ENCODE data around the gene PMFBP1. TPM values are rescaled to one million over a fixed set of nuclear protein-coding genes. Genes with fewer than 3 reads are reported as not detected.

The PMFBP1 gene
- polyA plus RNA-seq, 6 donors from 2014 or later, result 0.23 to 1.3 TPM; not detected in 4

- no peak for DNase-seq
- no peak overlapping the region for H3K4me3 Mint-ChIP-seq
- peaks cover 1 to 8% (median 5%) of the 10 kb centered on the region in 7 donors for H3K9me3 Mint-ChIP-seq
- H3K27ac Mint-ChIP-seq, result peak overlapping the region in 5 of 6 donors; percentile 34 to 96 (median 87)
- H3K4me1 Mint-ChIP-seq, result peaks cover 10 to 12% (median 10%) of the 10 kb centered on the region in 3 donors
- no peaks in the 10 kb centered on the region for H3K27me3 Mint-ChIP-seq
- peaks cover under 1 to 9% of the 10 kb centered on the region in 2 donors for H3K36me3 Mint-ChIP-seq
- no peak for ATAC-seq (ENCODE audit: low read depth in 2 of 2)
Observed at GRCh38 chr16:72171236-72171635, 719 bp downstream of the PMFBP1 start.

GRCh38 chr16:72169708-72170107 is 2.2 kb downstream of the PMFBP1 start:
- no peak for DNase-seq
- Mint-ChIP-seq H3K27ac (peak overlapping the region in 2 of 6 donors; percentile 69 to 87), H3K36me3 (peaks cover 4 to 9% of the 10 kb centered on the region in 2 donors), H3K4me1 (peaks cover 10 to 12% (median 10%) of the 10 kb centered on the region in 3 donors), H3K27me3 (no peaks in the 10 kb centered on the region), H3K4me3 (no peak overlapping the region), H3K9me3 (peaks cover 0 to 8% (median 2%) of the 10 kb centered on the region in 7 donors)
- ATAC-seq (ENCODE audit: low read depth in 2 of 2), result no peak

DNA sequence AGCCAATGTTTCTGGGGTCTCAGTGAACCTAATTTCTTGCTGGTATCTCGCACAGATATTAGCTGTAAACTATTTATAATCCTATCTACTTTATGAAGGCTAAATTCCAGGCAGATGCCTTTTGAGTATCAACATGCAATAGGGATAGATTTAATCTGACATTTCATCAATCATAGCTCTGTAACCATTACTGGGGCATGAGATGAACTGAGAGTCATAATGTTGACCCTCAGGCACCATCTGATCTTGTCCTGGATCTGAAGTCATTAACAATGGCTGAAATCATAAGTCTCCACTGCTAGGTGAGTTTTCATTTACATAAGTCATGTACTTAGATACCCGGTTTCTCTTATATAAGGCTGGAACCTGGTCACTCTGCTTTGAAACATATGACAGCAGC is 3.6 kb downstream of the PMFBP1 start:
- ATAC-seq (ENCODE audit: low read depth in 2 of 2), result no peak
- peaks cover 0 to 8% (median 0%) of the 10 kb centered on the region in 7 donors for H3K9me3 Mint-ChIP-seq
- H3K36me3 Mint-ChIP-seq, result peaks cover 4 to 8% of the 10 kb centered on the region in 2 donors
- H3K27ac Mint-ChIP-seq, result no peak overlapping the region
- H3K27me3 Mint-ChIP-seq, result no peaks in the 10 kb centered on the region
- peaks cover 10 to 12% (median 10%) of the 10 kb centered on the region in 3 donors for H3K4me1 Mint-ChIP-seq
- no peak overlapping the region for H3K4me3 Mint-ChIP-seq
- no peak for DNase-seq

GRCh38 chr16:72166954-72167561 is 4.9 kb downstream of the PMFBP1 start:
- peak overlapping the region in 1 of 6 donors; percentile 5 for H3K27ac Mint-ChIP-seq
- peaks cover 4 to 8% of the 10 kb centered on the region in 2 donors for H3K36me3 Mint-ChIP-seq
- H3K4me3 Mint-ChIP-seq, result no peak overlapping the region
- H3K27me3 Mint-ChIP-seq, result no peaks in the 10 kb centered on the region
- H3K4me1 Mint-ChIP-seq, result peaks cover 3 to 5% (median 4%) of the 10 kb centered on the region in 3 donors
- DNase-seq (no peak), ATAC-seq (ENCODE audit: low read depth in 2 of 2) (no peak)
- peaks cover 0 to 5% (median 0%) of the 10 kb centered on the region in 7 donors for H3K9me3 Mint-ChIP-seq

DNA sequence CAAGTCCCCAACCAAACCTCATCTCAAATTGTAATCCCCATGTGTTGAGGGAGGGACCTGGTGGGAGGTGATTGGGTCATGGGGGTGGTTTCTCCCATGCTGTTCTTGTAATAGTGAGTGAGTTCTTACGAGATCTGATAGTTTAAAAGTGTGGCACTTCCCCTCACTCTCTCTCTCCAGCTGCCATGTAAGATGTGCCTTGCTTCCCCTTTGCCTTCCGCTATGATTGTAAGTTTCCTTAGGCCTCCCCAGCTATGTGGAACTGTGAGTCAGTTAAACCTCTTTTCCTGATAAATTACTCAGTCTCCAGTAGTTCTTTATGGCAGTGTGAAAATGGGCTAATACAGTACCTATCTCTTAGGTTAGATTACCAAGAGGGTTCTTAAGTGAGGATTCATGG is 5.8 kb downstream of the PMFBP1 start:
- no peak for ATAC-seq (ENCODE audit: low read depth in 2 of 2)
- peaks cover 4 to 8% of the 10 kb centered on the region in 2 donors for H3K36me3 Mint-ChIP-seq
- no peak overlapping the region for H3K27ac Mint-ChIP-seq

GRCh38 chr16:72164691-72165090 is 7.3 kb downstream of the PMFBP1 start:
- no peak for DNase-seq
- Mint-ChIP-seq H3K4me1 (no peaks in the 10 kb centered on the region), H3K9me3 (peaks cover 0 to 5% (median 0%) of the 10 kb centered on the region in 7 donors), H3K27ac (no peak overlapping the region), H3K4me3 (no peak overlapping the region), H3K27me3 (no peaks in the 10 kb centered on the region), H3K36me3 (peaks cover 4 to 8% of the 10 kb centered on the region in 2 donors)
- ATAC-seq (ENCODE audit: low read depth in 2 of 2), result no peak

More for the DNA sequence above, 5.8 kb downstream of the PMFBP1 start:
- no peak overlapping the region for H3K4me3 Mint-ChIP-seq
- no peaks in the 10 kb centered on the region for H3K27me3 Mint-ChIP-seq
- peaks cover 0 to 5% (median 0%) of the 10 kb centered on the region in 7 donors for H3K9me3 Mint-ChIP-seq
- DNase-seq, result no peak
- no peaks in the 10 kb centered on the region for H3K4me1 Mint-ChIP-seq

- Mint-ChIP-seq H3K36me3 (peaks cover 4 to 11% of the 10 kb centered on the region in 2 donors), H3K4me3 (no peak overlapping the region), H3K27me3 (no peaks in the 10 kb centered on the region), H3K27ac (no peak overlapping the region), H3K9me3 (peaks cover 0 to 5% (median 0%) of the 10 kb centered on the region in 7 donors), H3K4me1 (no peaks in the 10 kb centered on the region)
- ATAC-seq (ENCODE audit: low read depth in 2 of 2) (no peak), DNase-seq (no peak)
Observed at GRCh38 chr16:72162105-72162692, 9.8 kb downstream of the PMFBP1 start.

DNA sequence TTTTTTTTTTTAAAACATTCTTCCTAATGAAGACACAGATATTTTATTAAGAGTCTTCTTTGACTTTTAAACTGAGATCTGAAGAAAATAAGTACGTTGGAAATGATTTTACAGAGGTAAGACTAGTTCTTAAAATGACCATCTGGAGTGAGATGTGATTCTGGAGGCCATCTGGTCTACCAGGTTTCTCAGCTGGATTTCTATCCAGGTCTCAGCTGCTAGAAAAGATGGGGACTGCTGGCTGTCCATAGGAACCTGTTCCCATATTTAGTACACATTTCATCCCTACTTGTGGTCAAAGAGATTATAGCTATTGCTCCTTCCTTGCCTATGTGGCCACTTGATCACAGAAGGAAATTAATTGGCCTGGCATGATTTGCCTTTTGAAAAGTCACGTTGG is 12.2 kb downstream of the PMFBP1 start:
- no peak overlapping the region for H3K4me3 Mint-ChIP-seq
- no peak overlapping the region for H3K27ac Mint-ChIP-seq
- ATAC-seq (ENCODE audit: low read depth in 2 of 2), result no peak

DNA sequence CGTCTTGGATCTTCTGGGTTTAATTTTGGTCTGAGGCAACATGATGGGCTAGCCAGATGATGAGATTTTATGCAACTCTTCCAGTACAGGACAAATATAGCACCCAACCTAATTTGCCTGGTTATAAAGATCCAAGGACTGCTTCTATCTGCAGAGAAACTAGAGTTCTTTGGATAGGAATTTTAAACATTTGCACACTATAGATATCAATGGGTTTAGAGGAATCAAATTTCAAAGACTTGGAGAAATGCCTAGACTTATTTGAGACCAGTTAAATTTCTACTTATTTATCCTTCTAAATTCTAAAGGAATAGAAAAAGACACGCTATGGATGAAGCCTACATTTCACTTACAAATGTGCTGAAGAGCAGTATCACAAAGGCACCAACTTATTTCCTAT is 12.6 kb downstream of the PMFBP1 start:
- Mint-ChIP-seq H3K4me3 (no peak overlapping the region), H3K4me1 (no peaks in the 10 kb centered on the region), H3K27me3 (no peaks in the 10 kb centered on the region), H3K36me3 (peaks cover 0 to 16% of the 10 kb centered on the region in 2 donors), H3K9me3 (peaks cover 0 to 4% (median 0%) of the 10 kb centered on the region in 7 donors), H3K27ac (no peak overlapping the region)
- no peak for ATAC-seq (ENCODE audit: low read depth in 2 of 2)
- no peak for DNase-seq

More for the DNA sequence above, 12.2 kb downstream of the PMFBP1 start:
- no peaks in the 10 kb centered on the region for H3K4me1 Mint-ChIP-seq
- H3K36me3 Mint-ChIP-seq, result peaks cover 0 to 16% of the 10 kb centered on the region in 2 donors
- no peaks in the 10 kb centered on the region for H3K27me3 Mint-ChIP-seq
- peaks cover 0 to 4% (median 0%) of the 10 kb centered on the region in 7 donors for H3K9me3 Mint-ChIP-seq
- no peak for DNase-seq

DNA sequence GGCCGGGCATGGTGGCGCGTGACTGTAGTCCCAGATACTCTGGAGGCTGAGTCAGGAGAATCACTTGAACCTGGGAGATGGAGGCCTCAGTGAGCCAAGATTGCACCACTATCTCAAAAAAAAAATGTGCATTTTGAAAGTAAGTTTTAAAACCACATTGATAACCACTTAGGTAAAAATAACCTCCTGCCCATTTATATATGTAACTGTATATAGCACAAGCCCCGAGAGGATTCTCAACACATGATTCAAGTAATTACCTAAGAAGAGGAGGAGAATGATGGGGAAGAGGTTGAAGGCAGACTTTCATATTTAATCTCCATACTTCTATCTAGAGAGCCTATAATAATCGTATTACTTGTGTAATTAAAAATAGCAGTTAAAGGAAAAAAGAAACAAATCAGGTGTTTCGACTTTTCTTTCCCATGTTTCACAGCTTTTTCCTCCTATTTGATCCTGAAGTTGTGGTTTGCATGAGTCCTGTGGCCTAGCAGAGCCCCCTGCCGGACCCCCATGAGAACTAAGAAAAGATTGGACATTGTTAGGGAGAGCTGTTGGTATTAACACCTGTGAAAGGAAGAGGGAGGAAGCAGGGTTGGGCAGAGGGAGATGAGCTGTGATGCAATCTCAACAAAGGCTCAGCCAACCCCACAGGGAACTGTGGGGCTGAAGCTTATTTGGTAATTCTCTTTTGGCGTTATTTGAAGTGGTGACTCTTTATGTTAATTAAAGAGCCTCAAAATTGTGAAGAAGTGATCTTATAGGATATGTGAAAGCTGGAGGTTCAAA is 22.1 kb downstream of the PMFBP1 start:
- no peaks in the 10 kb centered on the region for H3K36me3 Mint-ChIP-seq

DNA sequence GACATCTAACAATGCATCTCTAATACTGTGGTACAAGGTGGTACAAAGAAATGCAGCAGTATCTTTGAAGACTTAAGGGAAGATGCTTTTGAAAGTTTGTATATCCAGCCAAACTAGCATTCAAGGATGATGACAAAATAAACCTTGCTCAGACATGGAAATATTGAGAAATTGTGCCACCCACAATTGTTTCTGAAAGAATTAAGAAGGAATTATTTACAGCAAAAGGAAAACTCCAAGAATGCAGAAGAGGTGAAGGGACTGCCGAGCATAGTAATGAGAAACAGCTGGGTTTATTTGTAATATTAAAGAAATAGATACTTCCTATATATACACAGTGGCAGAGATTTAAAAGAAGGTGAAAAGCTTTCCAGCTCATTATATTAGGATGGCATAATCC is 29.5 kb downstream of the PMFBP1 start:
- Mint-ChIP-seq H3K27ac (no peak overlapping the region), H3K4me3 (no peak overlapping the region)

More for the DNA sequence above, 22.1 kb downstream of the PMFBP1 start:
- Mint-ChIP-seq H3K4me3 (no peak overlapping the region), H3K9me3 (peaks cover 0 to 13% (median 5%) of the 10 kb centered on the region in 7 donors), H3K27ac (peak overlapping the region in 1 of 6 donors; percentile 16), H3K27me3 (no peaks in the 10 kb centered on the region), H3K4me1 (peaks cover 8 to 11% (median 9%) of the 10 kb centered on the region in 3 donors)
- no peak for DNase-seq
- ATAC-seq (ENCODE audit: low read depth in 2 of 2), result no peak

GRCh38 chr16:72139908-72140307 is 32.0 kb downstream of the PMFBP1 start:
- no peak overlapping the region for H3K4me3 Mint-ChIP-seq
- no peak for DNase-seq

More for the DNA sequence above, 29.5 kb downstream of the PMFBP1 start:
- peaks cover 0 to 9% (median 6%) of the 10 kb centered on the region in 7 donors for H3K9me3 Mint-ChIP-seq
- H3K36me3 Mint-ChIP-seq, result peaks cover 0 to 3% of the 10 kb centered on the region in 2 donors
- no peaks in the 10 kb centered on the region for H3K4me1 Mint-ChIP-seq
- no peak for DNase-seq
- no peak for ATAC-seq (ENCODE audit: low read depth in 2 of 2)
- H3K27me3 Mint-ChIP-seq, result no peaks in the 10 kb centered on the region

GRCh38 chr16:72138064-72138572 is 33.8 kb downstream of the PMFBP1 start:
- DNase-seq (no peak), ATAC-seq (ENCODE audit: low read depth in 2 of 2) (no peak)
- H3K4me1 Mint-ChIP-seq, result no peaks in the 10 kb centered on the region
- H3K9me3 Mint-ChIP-seq, result peaks cover 0 to 1% (median 0%) of the 10 kb centered on the region in 7 donors
- no peaks in the 10 kb centered on the region for H3K27me3 Mint-ChIP-seq
- H3K27ac Mint-ChIP-seq, result peak overlapping the region in 1 of 6 donors; percentile 75
- H3K4me3 Mint-ChIP-seq, result no peak overlapping the region
- peaks cover 0 to 10% of the 10 kb centered on the region in 2 donors for H3K36me3 Mint-ChIP-seq

More at GRCh38 chr16:72139908-72140307, 32.0 kb downstream of the PMFBP1 start:
- H3K9me3 Mint-ChIP-seq, result peaks cover 0 to 1% (median 0%) of the 10 kb centered on the region in 7 donors
- H3K27me3 Mint-ChIP-seq, result no peaks in the 10 kb centered on the region
- H3K27ac Mint-ChIP-seq, result no peak overlapping the region
- no peaks in the 10 kb centered on the region for H3K4me1 Mint-ChIP-seq
- no peak for ATAC-seq (ENCODE audit: low read depth in 2 of 2)
- peaks cover 0 to 10% of the 10 kb centered on the region in 2 donors for H3K36me3 Mint-ChIP-seq
